Stimulated activated naive CD8-positive, alpha-beta T cell treated with anti-CD3 and anti-CD28 coated beads, Interleukin-15, Interleukin-2, amounts not matched to agents 100 U/mL and 50 U/mL, for 24 hours (primary cell): ENCODE data around the gene SYAP1.
"Not testable (repeated sequence)": the region's sequence is repeated elsewhere in the genome, so short reads cannot be mapped to it uniquely, and the experiment has no call there.

Source experiments
- ATAC-seq: fragments of 150-1000 bp; cut with Tn5 transposase; one replicate; pipeline ENCODE4 v1.10.0; 2021
- DNase-seq: peaks from one replicate; pipeline ENCODE4 v3.0.0; 2021

The SYAP1 gene

GRCh38 chrX:16719334-16720084, at the start of gene SYAP1:
TSS of gene SYAP1 (plus strand) at chrX:16719612. CDS start at chrX:16719725, 113 bp downstream.
- ATAC-seq, result peak; percentile 96

DNA sequence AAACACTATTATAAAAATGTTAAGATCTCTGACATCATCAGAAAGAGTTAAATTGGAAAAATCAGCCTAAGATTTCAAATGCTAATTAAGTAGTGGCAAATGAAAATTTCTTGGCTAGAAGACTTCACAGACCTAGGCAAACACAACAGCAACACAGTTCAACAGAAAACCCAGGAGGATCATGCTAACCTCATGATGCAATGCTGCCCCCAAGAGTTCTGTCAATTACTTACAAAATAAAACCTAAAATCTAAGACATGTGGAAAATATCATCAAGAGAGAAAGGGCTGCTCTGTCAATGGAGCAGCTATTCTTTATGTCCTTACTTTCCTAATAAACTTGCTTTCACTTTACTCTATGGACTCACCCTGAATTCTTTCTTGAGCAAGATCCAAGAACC, 48.4 kb upstream of the SYAP1 start:
- ATAC-seq (no peak), DNase-seq (peak; percentile 2)

More at GRCh38 chrX:16719334-16720084, at the start of gene SYAP1:
- DNase-seq, result peak; percentile 91

DNA sequence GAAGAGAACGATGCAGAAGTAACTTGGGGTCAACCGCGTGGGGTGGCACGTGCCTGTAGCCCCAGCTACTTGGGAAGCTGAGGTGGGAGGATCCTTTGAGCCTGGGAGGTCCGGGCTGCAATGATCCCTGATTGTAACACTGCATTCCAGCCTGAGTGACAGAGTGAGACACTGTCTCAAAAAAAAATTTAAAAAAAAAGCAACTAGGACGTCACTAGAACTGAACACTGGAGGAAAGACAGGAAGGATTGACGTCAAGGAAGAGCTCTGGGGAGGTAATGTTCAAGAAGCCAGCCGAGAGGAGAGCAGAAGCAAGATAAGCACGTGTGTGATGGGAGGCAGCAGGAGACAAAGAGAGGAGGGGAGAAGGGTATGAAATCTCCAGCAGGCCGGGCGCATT, 40.7 kb upstream of the SYAP1 start:
- DNase-seq, result no peak
- ATAC-seq, result no peak

- no peak for DNase-seq
- no peak for ATAC-seq
Observed at GRCh38 chrX:16683007-16683664, 36.3 kb upstream of the SYAP1 start.

DNA sequence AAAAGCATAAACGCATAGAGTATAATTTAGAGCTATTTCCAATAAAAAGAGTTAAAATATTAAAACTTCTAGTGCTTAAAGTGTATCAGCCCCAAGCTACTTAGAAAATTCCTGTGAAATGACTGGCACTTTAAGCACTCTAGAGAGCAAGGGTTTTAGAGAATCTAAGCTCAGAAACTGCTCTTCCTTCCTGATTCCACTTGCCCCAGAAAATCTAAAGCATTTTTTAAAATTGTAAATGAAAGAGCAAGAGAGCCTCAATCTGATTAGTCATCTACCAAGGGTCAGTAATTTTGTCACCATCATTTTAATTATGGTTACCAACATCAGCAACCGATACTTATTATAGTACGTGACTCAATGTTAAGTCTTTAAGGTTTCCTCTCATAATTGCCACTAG, 31.9 kb upstream of the SYAP1 start:
- DNase-seq (no peak), ATAC-seq (no peak)

- peak; percentile 63 for DNase-seq
- peak; percentile 52 for ATAC-seq
Observed at GRCh38 chrX:16695079-16695676, 24.2 kb upstream of the SYAP1 start.

- DNase-seq (no peak), ATAC-seq (no peak)
Observed at GRCh38 chrX:16696956-16697355, 22.5 kb upstream of the SYAP1 start.

- DNase-seq (no peak), ATAC-seq (no peak)
Observed at GRCh38 chrX:16699389-16699788, 20.0 kb upstream of the SYAP1 start.

- ATAC-seq (no peak), DNase-seq (no peak)
Observed at GRCh38 chrX:16700734-16701133, 18.7 kb upstream of the SYAP1 start.

GRCh38 chrX:16702700-16703599, 16.5 kb upstream of the SYAP1 start:
- DNase-seq, result no peak
- ATAC-seq, result no peak

DNA sequence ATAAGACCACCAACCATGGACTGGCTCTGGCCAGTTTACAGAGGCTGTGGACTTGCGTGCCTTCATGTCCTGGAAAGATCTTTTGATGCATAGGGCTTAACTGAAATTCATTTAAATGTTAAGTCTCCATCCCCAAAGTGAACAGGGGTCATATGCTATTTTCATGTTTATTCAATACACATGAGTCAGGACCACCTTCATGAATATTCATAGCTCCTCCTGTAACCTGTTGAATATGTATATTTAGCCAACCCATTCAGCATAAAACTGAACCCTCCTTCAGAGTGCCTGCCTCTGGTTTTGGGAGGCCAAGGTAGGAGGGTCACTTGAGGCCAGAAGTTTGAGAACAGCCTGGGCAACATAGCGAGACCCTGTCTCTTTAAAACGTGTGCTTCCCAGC, 14.0 kb upstream of the SYAP1 start:
- ATAC-seq, result no peak

DNA sequence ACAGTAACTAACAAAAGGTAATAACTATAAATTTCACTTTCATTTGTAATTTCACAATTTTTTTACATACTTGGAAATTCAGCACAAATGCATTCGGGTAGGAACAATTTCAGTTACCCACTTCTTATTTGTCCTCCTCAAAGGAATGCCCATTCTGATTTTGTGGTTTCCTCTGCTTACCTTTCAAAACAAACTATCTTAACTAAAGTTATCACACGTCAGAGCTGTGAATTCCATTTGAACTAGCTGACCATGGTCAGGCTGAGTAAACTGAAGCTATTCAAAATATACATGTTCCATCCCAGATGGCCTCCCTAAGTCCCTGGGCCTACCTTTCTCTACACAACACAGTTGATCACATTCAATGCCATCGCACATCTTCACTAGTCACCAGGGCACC, 11.4 kb upstream of the SYAP1 start:
- DNase-seq (no peak), ATAC-seq (no peak)

More for the DNA sequence above, 14.0 kb upstream of the SYAP1 start:
- DNase-seq, result no peak

DNA sequence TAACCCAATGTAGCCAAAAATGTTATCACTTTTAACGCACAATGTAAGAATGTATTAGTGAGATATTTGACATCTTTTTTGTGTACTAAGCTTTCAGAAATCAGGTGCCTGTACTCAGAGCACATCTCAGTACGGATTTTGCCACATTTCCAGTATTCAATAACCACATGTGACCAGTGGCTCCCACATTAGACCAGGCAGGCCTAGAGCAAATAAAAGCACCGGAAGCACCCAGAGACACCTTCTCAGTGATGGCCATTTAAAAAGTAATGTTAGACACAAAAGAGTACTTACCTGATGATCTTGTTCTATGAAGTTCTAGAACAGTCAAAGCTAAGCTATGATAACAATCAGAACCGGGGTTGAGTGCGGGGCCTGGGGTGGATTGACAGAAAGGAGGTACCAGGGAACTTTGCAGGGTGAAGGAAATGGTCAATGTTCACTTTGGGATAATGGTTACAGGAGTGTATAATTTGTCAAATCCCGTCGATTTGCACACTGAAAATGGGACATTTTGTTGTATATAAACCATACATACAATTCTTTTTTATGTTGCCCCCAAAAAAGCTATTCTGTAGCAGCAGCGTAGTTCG, 8.1 kb upstream of the SYAP1 start:
- ATAC-seq, result no peak

GRCh38 chrX:16711893-16712547, 7.4 kb upstream of the SYAP1 start:
- peak; percentile 45 for ATAC-seq
- peak; percentile 10 for DNase-seq

More for the DNA sequence above, 8.1 kb upstream of the SYAP1 start:
- DNase-seq, result no peak

GRCh38 chrX:16712548-16713155, 6.8 kb upstream of the SYAP1 start, which contains the start of gene CTPS2:
TSS of gene CTPS2 (minus strand) at chrX:16712669. CDS start at chrX:16702902, 9,767 bp downstream.
- peak; percentile 88 for ATAC-seq

GRCh38 chrX:16714504-16714903, 4.9 kb upstream of the SYAP1 start:
- DNase-seq (no peak), ATAC-seq (no peak)

More at GRCh38 chrX:16712548-16713155, 6.8 kb upstream of the SYAP1 start, which contains the start of gene CTPS2:
- DNase-seq, result peak; percentile 57

DNA sequence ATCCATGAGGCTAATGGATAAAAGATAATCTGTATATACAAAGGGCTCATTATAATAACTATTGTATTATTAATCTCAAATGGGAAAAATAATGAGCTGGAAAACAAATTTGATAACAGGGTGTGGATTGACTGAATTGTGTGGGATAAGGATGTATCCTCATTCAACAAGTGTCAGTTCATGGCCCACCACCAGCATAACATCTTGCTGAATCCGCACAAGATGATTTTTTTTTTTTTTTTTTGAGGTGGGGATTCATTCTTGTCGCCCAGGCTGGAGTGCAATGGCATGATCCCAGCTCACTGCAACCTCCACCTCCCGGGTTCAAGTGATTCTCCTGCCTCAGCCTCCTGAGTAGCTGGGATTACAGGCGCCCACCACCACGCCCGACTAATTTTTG, 3.8 kb upstream of the SYAP1 start:
- not testable (repeated sequence) for ATAC-seq, DNase-seq

GRCh38 chrX:16716451-16716850, 3.0 kb upstream of the SYAP1 start:
- not testable (repeated sequence) for DNase-seq, ATAC-seq

DNA sequence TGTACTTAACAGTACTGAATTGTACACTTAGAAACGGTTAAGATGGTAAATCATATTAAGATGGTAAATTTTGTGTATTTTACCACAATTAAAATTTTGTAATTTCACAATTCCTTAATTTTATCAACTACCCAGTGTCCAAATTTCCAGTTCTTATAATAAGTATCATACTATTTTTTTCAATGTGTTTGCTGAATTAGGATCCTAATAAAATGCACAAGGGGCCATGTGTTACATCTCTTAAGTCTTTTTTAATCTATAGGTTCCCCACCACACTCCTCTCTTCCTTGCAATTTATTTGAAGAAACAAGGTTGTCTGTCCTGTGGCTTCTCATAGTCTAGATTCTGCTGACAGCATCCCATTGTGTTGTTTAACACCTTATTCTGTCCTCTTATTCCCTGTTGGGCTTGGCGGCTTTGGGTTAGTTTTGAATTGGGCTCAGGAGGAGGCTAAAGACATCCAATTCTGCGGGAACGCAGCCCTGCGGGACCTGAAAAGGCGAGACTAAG, 533 bp upstream of the SYAP1 start:
- ATAC-seq (no peak), DNase-seq (no peak)

GRCh38 chrX:16722481-16722880, 3.1 kb downstream of the SYAP1 start:
- ATAC-seq, result no peak
- DNase-seq, result no peak
